ENCODE results near the gene TOM1L2. TPM values are rescaled to one million over a fixed set of nuclear protein-coding genes. Genes with fewer than 3 reads are reported as not detected.

The TOM1L2 gene
- total RNA-seq, 1 experiment from 2014 or later: 35.5 TPM

DNA sequence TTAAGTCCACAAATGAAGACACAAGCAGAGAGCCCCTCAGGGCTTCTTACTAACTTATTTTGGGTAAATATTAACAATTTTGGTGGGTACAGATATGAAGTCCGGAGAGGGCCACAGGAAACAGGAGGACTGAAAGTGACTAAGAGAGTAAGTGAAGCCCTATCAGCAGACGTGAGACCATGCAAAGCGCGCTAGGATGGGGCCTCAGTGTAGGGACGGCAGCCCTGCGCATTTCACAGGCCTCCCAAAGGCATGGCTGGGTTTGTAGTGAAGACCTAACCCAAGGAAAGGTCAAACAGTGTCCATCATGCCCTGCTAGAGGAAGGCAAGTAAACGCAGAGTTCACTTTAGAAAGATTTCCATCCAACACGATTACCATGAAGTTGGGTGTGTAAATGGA lies 75.5 kb downstream of the TOM1L2 start:
- DNase-seq: no peak
- ChIA-PET CTCF (interaction anchor here (0.6 to 1.2 kb wide), 2 partner anchors 22 to 131 kb away, joined by 3 to 4 read pairs; no protein-coding TSS in a partner anchor), POLR2A (no interaction called here)
- H3K27ac Mint-ChIP-seq (ENCODE audit: unreplicated experiment): peak overlapping the region; percentile 5
- no peak overlapping the region for H3K4me3 Mint-ChIP-seq (ENCODE audit: unreplicated experiment)
- intact Hi-C loops (cut with micrococcal nuclease; ENCODE audit: unreplicated experiment): no loop called here
- no peaks in the 10 kb centered on the region for H3K27me3 Mint-ChIP-seq (ENCODE audit: insufficient read depth, unreplicated experiment)
- peaks cover 13% of the 10 kb centered on the region for H3K4me1 Mint-ChIP-seq (ENCODE audit: low read depth, unreplicated experiment)
- Histone ChIP-seq H3K4me3 (ENCODE audit: low read depth, low read length) (no peak overlapping the region), H3K36me3 (ENCODE audit: control insufficient read depth, insufficient read depth, low read length) (peaks cover 1% of the 10 kb centered on the region), H3K9me3 (no peaks in the 10 kb centered on the region), H3K4me1 (peaks cover 22% of the 10 kb centered on the region), H3K27me3 (replicated peaks; ENCODE audit: control insufficient read depth, insufficient read depth, low read length) (no peaks in the 10 kb centered on the region)
- BruUV-seq (replicated peaks): no TSS peak
- peaks cover 22% of the 10 kb centered on the region for H3K36me3 Mint-ChIP-seq (ENCODE audit: insufficient read depth, unreplicated experiment)
- H3K9me3 Mint-ChIP-seq (ENCODE audit: unreplicated experiment): no peaks in the 10 kb centered on the region
- TF ChIP-seq, protein P1, sequence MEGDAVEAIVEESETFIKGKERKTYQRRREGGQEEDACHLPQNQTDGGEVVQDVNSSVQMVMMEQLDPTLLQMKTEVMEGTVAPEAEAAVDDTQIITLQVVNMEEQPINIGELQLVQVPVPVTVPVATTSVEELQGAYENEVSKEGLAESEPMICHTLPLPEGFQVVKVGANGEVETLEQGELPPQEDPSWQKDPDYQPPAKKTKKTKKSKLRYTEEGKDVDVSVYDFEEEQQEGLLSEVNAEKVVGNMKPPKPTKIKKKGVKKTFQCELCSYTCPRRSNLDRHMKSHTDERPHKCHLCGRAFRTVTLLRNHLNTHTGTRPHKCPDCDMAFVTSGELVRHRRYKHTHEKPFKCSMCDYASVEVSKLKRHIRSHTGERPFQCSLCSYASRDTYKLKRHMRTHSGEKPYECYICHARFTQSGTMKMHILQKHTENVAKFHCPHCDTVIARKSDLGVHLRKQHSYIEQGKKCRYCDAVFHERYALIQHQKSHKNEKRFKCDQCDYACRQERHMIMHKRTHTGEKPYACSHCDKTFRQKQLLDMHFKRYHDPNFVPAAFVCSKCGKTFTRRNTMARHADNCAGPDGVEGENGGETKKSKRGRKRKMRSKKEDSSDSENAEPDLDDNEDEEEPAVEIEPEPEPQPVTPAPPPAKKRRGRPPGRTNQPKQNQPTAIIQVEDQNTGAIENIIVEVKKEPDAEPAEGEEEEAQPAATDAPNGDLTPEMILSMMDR (IDR thresholded peaks at IDR 0.05; ENCODE audit: insufficient read depth in 1 of 2, low read depth in 1 of 2, low read length in 1 of 2, severe bottlenecking in 1 of 2, unreplicated experiment in 1 of 2): no peak

DNA sequence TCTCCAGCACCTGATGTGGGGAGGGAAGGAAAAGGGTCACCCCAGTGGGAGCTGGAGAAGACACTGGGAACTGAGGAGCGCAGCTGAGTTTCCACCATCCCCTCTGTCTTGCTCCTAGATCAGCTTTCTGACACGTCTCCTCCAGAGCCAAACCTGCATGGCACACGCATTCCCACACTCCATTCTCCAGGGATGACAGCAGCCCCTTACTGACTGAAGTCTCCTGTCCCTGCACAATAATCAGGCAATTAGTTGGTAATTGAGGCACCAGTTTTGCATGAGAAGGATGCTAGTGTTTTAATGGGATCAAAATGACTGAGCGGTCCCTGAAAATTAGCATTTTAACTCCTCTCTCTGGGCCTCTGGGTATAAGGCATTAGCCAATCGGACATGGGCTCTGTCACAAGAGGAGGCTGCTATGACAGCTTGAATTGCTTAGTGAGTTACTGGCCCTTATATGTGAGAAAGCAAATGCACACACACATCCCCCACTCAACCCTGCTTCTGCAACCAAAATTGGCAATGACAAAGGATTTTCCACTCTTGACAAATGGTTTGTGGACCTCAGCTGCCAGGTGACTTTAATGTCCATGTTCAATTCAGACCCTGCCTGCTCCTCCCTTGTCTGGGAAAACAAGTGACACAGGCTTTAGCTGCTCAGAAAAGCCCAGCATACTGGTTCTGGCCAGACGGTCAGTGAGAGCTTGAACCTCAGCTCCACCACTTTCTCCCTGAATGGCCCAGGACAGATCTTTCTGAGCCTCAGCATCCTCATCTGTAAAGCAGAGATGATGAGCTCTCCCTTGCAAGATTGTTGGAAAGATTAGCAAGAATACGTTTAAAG lies 78.2 kb downstream of the TOM1L2 start:
- BruUV-seq (replicated peaks): no TSS peak
- no peak for DNase-seq
- Histone ChIP-seq H3K9me3 (no peaks in the 10 kb centered on the region), H3K36me3 (ENCODE audit: control insufficient read depth, insufficient read depth, low read length) (peaks cover 1% of the 10 kb centered on the region), H3K4me1 (peaks cover 11% of the 10 kb centered on the region; the same call in 1 of the 2 replicates), H3K27me3 (replicated peaks; ENCODE audit: control insufficient read depth, insufficient read depth, low read length) (no peaks in the 10 kb centered on the region), H3K4me3 (ENCODE audit: low read depth, low read length) (no peak overlapping the region)
- no peak overlapping the region for H3K27ac Mint-ChIP-seq (ENCODE audit: unreplicated experiment)
- no peak overlapping the region for H3K4me3 Mint-ChIP-seq (ENCODE audit: unreplicated experiment)
- POLR2A ChIA-PET: no interaction called here
- H3K4me1 Mint-ChIP-seq (ENCODE audit: low read depth, unreplicated experiment): peaks cover 5% of the 10 kb centered on the region
- intact Hi-C loops (cut with micrococcal nuclease; ENCODE audit: unreplicated experiment): no loop called here
- CTCF ChIA-PET: no interaction called here
- peaks cover 22% of the 10 kb centered on the region for H3K36me3 Mint-ChIP-seq (ENCODE audit: insufficient read depth, unreplicated experiment)
- no peaks in the 10 kb centered on the region for H3K27me3 Mint-ChIP-seq (ENCODE audit: insufficient read depth, unreplicated experiment)
- TF ChIP-seq, protein P1 (IDR thresholded peaks at IDR 0.05; ENCODE audit: insufficient read depth in 1 of 2, low read depth in 1 of 2, low read length in 1 of 2, severe bottlenecking in 1 of 2, unreplicated experiment in 1 of 2): no peak
- H3K9me3 Mint-ChIP-seq (ENCODE audit: unreplicated experiment): no peaks in the 10 kb centered on the region

DNA sequence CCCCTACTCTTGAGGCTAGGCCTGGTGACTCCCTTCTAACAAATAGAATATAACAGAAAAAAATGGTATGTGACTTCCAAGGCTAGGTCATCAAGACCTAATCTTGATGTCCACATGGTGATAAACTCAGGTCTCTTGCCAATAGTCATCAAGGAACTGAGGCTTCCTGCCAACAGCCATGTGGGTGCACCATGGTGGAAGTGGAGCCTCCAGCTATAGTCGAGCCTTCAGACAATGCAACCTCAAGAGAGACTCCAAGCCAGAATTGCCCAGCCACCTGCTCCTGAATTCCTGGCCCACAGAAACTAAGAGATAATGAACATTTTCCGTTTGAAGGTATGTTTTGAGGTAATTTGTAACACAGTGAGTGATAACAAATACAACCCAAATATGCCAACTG lies 79.5 kb downstream of the TOM1L2 start:
- Histone ChIP-seq H3K4me3 (ENCODE audit: low read depth, low read length) (no peak overlapping the region), H3K9me3 (no peaks in the 10 kb centered on the region), H3K4me1 (peaks cover 11% of the 10 kb centered on the region; the same call in 1 of the 2 replicates), H3K36me3 (ENCODE audit: control insufficient read depth, insufficient read depth, low read length) (peaks cover 1% of the 10 kb centered on the region; the same call in 1 of the 2 replicates), H3K27me3 (replicated peaks; ENCODE audit: control insufficient read depth, insufficient read depth, low read length) (no peaks in the 10 kb centered on the region)
- CTCF ChIA-PET: interaction anchor here (5.5 kb wide), 1 partner anchor 26 kb away, joined by 92 read pairs; no protein-coding TSS in a partner anchor
- no peaks in the 10 kb centered on the region for H3K9me3 Mint-ChIP-seq (ENCODE audit: unreplicated experiment)
- no peaks in the 10 kb centered on the region for H3K27me3 Mint-ChIP-seq (ENCODE audit: insufficient read depth, unreplicated experiment)
- POLR2A ChIA-PET: no interaction called here
- H3K4me1 Mint-ChIP-seq (ENCODE audit: low read depth, unreplicated experiment): peaks cover 5% of the 10 kb centered on the region
- peaks cover 13% of the 10 kb centered on the region for H3K36me3 Mint-ChIP-seq (ENCODE audit: insufficient read depth, unreplicated experiment)
- no peak overlapping the region for H3K27ac Mint-ChIP-seq (ENCODE audit: unreplicated experiment)
- intact Hi-C loops (cut with micrococcal nuclease; ENCODE audit: unreplicated experiment): no loop called here
- TF ChIP-seq, protein P1 (IDR thresholded peaks at IDR 0.05; ENCODE audit: insufficient read depth in 1 of 2, low read depth in 1 of 2, low read length in 1 of 2, severe bottlenecking in 1 of 2, unreplicated experiment in 1 of 2): no peak
- DNase-seq: no peak
- BruUV-seq (replicated peaks): no TSS peak
- no peak overlapping the region for H3K4me3 Mint-ChIP-seq (ENCODE audit: unreplicated experiment)
